Esophagus squamous epithelium (tissue), 4 donors: ENCODE data around the gene KIAA1143.

ENCODE experiments used
- CTCF ChIP-seq, 6 experiments: fragments of 450-650 bp in 4 of 6; fragments of 200-600 bp in 2 of 6; sonication (generic) in 2 of 6; IDR thresholded peaks; one replicate each; pipeline ENCODE4 v1.5.1; 2016 to 2019; ENCODE audit warnings: antibody characterized with exemption in 6 of 6, mild to moderate bottlenecking in 4 of 6, moderate library complexity in 4 of 6
- POLR2A ChIP-seq, 4 donors: fragments of 450-650 bp; IDR thresholded peaks; one replicate each; pipeline ENCODE4 v1.6.1; 2017; ENCODE audit warnings: antibody characterized with exemption in 4 of 4, mild to moderate bottlenecking in 4 of 4, moderate library complexity in 3 of 4

GRCh38 chr3:44795197-44795596, 33.8 kb upstream of the KIAA1143 start:
- TF ChIP-seq CTCF (IDR thresholded peaks at IDR 0.05), result no peak
- TF ChIP-seq POLR2A (IDR thresholded peaks at IDR 0.05), result no peak
